ENCODE results near the gene RIPOR2. TPM values are rescaled to one million over a fixed set of nuclear protein-coding genes. Genes with fewer than 3 reads are reported as not detected.

The RIPOR2 gene
- total RNA-seq, 2 experiments from 2014 or later = 18.0 to 28.9 TPM

- Histone ChIP-seq H3K9me2 (ENCODE audit: insufficient read depth, low read length) (no peaks in the 10 kb centered on the region), H3K9me3 (ENCODE audit: low read length) (no peaks in the 10 kb centered on the region), H3K4me1 (ENCODE audit: insufficient read depth, low read length, poor library complexity, severe bottlenecking) (no peaks in the 10 kb centered on the region), H3K27ac (ENCODE audit: low read depth, low read length, poor library complexity, severe bottlenecking) (no peak overlapping the region), H3K4me2 (ENCODE audit: low read length) (no peak overlapping the region), H4K20me1 (ENCODE audit: insufficient read depth, low read length) (no peaks in the 10 kb centered on the region), H2AFZ (ENCODE audit: low read length) (no peak overlapping the region), H3K4me3 (ENCODE audit: low read depth, low read length, poor library complexity, severe bottlenecking) (no peak overlapping the region), H3K36me3 (ENCODE audit: insufficient read depth, low read length) (peaks cover 51% of the 10 kb centered on the region), H3K79me2 (ENCODE audit: insufficient read depth, low read depth, low read length) (no peaks in the 10 kb centered on the region)
- ChIA-PET POLR2A (no interaction called here), CTCF (ENCODE audit: unreplicated experiment) (no interaction called here)
- no TSS peak for BruUV-seq (replicated peaks)
- TF ChIP-seq CTCF (conservative IDR thresholded peaks at IDR 0.05; ENCODE audit: low read length) (no peak), EZH2phosphoT487 (IDR thresholded peaks at IDR 0.05; ENCODE audit: borderline replicate concordance, low read depth, low read length) (no peak)
- intact Hi-C loops (cut with micrococcal nuclease; ENCODE audit: unreplicated experiment) = no loop called here
- DNase-seq (ENCODE audit: low spot score) = no peak
Measured at GRCh38 chr6:24840187-24840586, 95.6 kb downstream of the RIPOR2 start.

- TF ChIP-seq EZH2phosphoT487 (IDR thresholded peaks at IDR 0.05; ENCODE audit: borderline replicate concordance, low read depth, low read length) (no peak), CTCF (conservative IDR thresholded peaks at IDR 0.05; ENCODE audit: low read length) (no peak)
- ChIA-PET CTCF (ENCODE audit: unreplicated experiment) (no interaction called here), POLR2A (no interaction called here)
- Histone ChIP-seq H3K4me2 (ENCODE audit: low read length) (no peak overlapping the region), H3K9me2 (ENCODE audit: insufficient read depth, low read length) (no peaks in the 10 kb centered on the region), H4K20me1 (ENCODE audit: insufficient read depth, low read length) (no peaks in the 10 kb centered on the region), H3K9me3 (ENCODE audit: low read length) (no peaks in the 10 kb centered on the region), H3K79me2 (ENCODE audit: insufficient read depth, low read depth, low read length) (no peaks in the 10 kb centered on the region), H3K4me3 (ENCODE audit: low read depth, low read length, poor library complexity, severe bottlenecking) (no peak overlapping the region), H3K36me3 (ENCODE audit: insufficient read depth, low read length) (peaks cover 41% of the 10 kb centered on the region), H2AFZ (ENCODE audit: low read length) (no peak overlapping the region), H3K4me1 (ENCODE audit: insufficient read depth, low read length, poor library complexity, severe bottlenecking) (no peaks in the 10 kb centered on the region), H3K27ac (ENCODE audit: low read depth, low read length, poor library complexity, severe bottlenecking) (no peak overlapping the region)
- DNase-seq (ENCODE audit: low spot score) = no peak
- intact Hi-C loops (cut with micrococcal nuclease; ENCODE audit: unreplicated experiment) = no loop called here
- no TSS peak for BruUV-seq (replicated peaks)
Measured at GRCh38 chr6:24838994-24839393, 96.8 kb downstream of the RIPOR2 start.

- peaks cover 33% of the 10 kb centered on the region for H3K36me3 ChIP-seq (ENCODE audit: insufficient read depth, low read length)
- no peak overlapping the region for H2AFZ ChIP-seq (ENCODE audit: low read length)
- H3K79me2 ChIP-seq (ENCODE audit: insufficient read depth, low read depth, low read length) = no peaks in the 10 kb centered on the region
- H3K4me2 ChIP-seq (ENCODE audit: low read length) = no peak overlapping the region
- no peak overlapping the region for H3K27ac ChIP-seq (ENCODE audit: low read depth, low read length, poor library complexity, severe bottlenecking)
- H3K9me2 ChIP-seq (ENCODE audit: insufficient read depth, low read length) = no peaks in the 10 kb centered on the region
- H3K9me3 ChIP-seq (ENCODE audit: low read length) = no peaks in the 10 kb centered on the region
- no peaks in the 10 kb centered on the region for H4K20me1 ChIP-seq (ENCODE audit: insufficient read depth, low read length)
- intact Hi-C loops (cut with micrococcal nuclease; ENCODE audit: unreplicated experiment) = no loop called here
- CTCF ChIA-PET (ENCODE audit: unreplicated experiment) = no interaction called here
- POLR2A ChIA-PET = no interaction called here
- H3K4me1 ChIP-seq (ENCODE audit: insufficient read depth, low read length, poor library complexity, severe bottlenecking) = no peaks in the 10 kb centered on the region
- no TSS peak for BruUV-seq (replicated peaks)
- no peak for DNase-seq (ENCODE audit: low spot score)
- H3K4me3 ChIP-seq (ENCODE audit: low read depth, low read length, poor library complexity, severe bottlenecking) = no peak overlapping the region
- TF ChIP-seq EZH2phosphoT487 (IDR thresholded peaks at IDR 0.05; ENCODE audit: borderline replicate concordance, low read depth, low read length) = no peak
- TF ChIP-seq CTCF (conservative IDR thresholded peaks at IDR 0.05; ENCODE audit: low read length) = no peak
Measured at GRCh38 chr6:24838081-24838480, 97.7 kb downstream of the RIPOR2 start.

Measured in OCI-LY7 (cell line).